ENCODE data around the gene CAMTA1.

CAMTA1 gene

DNA sequence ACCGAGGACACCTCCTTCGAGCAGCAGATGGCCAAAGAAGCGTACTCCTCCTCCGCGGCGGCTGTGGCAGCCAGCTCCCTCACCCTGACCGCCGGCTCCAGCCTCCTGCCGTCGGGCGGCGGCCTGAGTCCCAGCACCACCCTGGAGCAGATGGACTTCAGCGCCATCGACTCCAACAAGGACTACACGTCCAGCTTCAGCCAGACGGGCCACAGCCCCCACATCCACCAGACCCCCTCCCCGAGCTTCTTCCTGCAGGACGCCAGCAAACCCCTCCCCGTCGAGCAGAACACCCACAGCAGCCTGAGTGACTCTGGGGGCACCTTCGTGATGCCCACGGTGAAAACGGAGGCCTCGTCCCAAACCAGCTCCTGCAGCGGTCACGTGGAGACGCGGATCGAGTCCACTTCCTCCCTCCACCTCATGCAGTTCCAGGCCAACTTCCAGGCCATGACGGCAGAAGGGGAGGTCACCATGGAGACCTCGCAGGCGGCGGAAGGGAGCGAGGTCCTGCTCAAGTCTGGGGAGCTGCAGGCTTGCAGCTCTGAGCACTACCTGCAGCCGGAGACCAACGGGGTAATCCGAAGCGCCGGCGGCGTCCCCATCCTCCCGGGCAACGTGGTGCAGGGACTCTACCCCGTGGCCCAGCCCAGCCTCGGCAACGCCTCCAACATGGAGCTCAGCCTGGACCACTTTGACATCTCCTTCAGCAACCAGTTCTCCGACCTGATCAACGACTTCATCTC lies 879.1 kb downstream of the CAMTA1 start:
- DNase-seq = no peak

DNA sequence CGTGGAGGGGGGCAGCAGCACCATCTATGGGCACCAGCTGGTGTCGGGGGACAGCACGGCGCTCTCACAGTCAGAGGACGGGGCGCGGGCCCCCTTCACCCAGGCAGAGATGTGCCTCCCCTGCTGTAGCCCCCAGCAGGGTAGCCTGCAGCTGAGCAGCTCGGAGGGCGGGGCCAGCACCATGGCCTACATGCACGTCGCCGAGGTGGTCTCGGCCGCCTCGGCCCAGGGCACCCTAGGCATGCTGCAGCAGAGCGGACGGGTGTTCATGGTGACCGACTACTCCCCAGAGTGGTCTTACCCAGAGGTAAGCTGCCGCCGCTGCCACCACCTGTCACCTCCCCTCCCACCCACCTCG lies 879.6 kb downstream of the CAMTA1 start:
- DNase-seq = no peak

DNA sequence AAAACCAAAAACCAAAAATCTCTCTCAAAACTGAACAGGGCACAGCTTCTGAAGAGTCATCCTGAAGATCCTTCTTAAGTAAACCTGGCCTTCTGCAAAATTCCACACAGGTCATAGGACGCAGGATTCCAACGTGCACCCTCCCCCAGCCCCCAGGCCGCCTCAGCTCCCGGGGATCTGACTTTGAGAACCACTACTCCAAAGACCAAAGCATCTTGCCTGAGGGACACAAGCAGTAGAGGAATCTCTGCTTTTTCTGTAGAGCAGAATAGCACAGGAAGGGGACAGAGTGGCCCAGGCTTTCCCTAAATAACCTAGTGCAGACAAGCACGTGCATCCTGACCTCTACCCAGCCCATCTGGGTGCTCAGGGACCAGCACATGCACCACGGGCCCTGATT lies 881.0 kb downstream of the CAMTA1 start:
- no peak for DNase-seq

DNA sequence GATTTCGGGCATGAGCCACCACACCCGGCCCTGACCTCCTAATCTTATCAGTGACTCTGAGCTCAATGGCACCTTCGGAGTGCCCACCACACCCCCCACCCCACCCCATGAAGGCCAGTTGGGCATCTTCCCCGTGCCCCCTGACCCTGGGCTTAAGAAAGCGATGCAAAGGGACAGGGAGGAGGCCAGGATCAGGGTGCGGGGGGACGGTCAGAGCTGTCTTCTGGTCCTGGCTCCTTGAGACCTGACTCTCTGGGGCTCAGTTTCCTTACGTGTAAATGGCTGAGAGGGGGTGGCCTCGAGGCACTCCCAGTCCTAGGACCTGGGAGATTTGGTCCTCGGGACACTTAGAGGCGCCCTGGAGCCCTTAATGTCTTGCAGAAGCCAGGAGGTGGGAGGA lies 881.9 kb downstream of the CAMTA1 start:
- DNase-seq = no peak

DNA sequence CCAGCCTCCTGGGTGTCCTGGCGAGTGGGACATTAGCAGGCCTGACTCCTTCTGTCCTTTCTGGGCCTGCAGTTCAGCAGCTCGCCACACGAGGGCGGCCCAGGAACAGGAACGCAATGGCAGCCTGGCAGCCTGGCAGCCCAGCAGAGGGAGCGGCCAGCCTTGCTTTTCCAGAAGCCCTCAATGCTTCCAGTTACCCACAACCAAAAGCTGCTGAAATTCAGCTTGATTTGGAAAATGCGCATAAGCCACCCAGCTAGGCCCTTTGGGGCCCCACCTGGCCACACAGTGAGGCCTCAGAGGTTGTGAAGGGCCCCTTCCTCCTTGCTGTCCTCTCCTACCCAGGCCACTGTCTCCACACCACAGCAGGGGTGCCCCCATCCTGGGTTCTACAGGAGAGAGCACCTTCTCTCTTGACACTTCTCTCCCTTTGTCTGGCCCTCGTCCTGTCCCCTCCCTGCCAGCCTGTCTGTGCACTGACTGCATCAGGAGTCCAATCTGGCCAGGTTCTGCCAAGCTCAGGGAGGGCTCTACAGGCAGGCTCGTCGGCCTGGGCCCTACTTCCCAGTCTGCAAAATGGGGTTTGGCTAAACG lies 882.5 kb downstream of the CAMTA1 start:
- DNase-seq = no peak

DNA sequence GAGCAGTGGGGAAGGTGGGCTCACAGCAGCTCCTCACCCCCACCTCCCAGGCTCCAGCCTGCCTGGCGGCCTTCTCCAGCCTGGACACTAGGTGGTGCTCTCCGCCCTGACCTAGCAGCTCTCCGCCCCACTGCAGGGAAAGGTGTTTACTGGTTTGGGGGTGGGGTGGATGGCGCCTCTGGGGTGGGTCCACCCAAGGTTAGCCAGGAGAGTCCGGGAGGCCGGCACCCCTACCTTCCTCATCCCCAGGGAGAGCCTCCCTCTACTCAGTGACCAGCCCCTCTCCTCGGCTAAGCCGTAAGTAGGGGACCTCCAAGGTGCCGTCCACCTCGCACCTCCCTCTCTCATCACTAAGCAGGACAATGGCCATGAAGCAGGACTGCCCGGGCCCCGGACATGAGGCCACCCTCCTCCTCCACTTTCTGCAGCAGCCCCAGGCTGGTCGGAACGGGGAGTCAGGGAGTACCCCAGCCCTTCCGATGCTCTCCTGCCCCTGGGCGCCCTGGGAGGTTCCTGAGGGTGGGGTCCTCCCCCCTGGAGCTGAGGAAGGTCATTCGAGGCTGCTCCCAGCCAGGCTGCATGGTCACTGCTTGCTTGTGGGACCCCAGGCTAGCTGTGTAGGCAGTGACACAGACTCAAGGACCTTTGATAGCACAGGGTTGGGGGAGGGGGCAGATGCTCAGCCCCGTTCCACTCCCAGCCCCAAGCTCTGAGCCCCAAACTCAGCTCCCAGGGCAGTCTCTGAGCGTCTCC lies 884.5 kb downstream of the CAMTA1 start:
- DNase-seq = peak; percentile 30

DNA sequence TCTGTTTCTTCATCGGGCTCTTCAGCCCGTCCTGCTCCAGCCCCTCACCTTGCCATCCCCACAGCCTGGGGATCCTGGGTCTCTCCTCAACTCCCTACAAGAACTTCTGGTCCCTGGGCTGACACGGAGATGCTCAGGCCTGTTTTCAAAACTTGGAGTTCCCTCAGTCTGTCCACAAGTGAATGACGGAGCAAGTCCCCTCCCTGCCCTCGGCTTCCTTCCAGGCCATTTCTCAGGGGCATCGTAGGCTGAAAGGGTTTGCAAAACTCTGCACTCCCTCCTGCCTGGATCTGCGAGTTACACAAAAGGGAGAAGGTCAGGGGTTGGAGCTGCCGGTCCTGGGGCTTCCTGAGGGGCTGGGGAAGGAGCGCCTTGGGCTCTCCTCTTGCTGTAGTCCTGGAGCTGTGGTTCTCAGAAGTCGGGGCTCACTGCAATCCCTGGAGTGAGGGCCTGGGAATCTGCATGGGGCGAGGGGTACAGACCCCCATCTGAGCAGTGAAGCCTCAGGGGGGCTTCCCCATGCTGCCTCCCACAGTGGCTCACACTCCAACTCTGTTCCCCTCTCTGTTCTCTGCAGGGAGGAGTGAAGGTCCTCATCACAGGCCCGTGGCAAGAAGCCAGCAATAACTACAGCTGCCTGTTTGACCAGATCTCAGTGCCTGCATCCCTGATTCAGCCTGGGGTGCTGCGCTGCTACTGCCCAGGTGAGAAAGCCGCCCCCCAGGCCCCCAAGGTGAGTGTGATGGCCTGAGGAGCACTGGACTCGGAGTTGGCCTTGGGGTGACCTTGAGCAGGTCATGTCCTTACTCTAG lies 885.3 kb downstream of the CAMTA1 start:
- no peak for DNase-seq

DNA sequence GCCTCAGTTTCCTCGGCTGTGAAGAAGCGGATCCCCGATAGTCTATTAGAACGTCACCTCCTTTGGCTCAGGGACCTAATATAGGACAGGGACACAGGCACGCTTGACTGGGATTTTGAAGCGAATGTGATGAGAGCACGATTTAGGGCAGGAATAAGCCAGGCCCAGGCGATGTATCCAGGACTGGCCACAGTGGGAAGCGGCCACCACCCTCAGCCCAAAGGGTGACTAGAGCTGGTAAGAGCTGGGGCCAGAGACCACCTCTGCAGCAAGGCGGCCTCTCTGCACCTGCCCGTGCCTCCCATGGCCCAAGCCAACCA lies 885.9 kb downstream of the CAMTA1 start:
- no peak for DNase-seq

DNA sequence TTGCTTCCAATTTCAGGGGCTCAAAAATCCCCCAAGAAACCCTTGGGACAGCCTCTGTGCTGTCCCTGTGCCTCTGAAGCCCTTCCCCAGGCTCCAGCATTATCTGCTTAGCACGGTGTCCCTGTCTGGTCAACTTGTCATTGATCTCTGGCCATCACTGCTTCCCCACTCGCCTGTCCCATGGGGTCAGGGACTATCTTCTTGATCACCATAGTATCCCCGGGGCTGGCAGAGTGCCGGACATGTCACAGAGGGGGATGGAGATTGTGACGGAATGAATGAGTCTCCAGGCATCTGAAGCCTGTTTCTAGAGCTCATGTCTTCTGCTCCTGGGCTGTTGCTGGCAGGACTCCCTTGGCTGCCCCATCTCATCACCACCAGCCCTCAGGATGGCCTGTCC lies 886.4 kb downstream of the CAMTA1 start:
- no peak for DNase-seq

DNA sequence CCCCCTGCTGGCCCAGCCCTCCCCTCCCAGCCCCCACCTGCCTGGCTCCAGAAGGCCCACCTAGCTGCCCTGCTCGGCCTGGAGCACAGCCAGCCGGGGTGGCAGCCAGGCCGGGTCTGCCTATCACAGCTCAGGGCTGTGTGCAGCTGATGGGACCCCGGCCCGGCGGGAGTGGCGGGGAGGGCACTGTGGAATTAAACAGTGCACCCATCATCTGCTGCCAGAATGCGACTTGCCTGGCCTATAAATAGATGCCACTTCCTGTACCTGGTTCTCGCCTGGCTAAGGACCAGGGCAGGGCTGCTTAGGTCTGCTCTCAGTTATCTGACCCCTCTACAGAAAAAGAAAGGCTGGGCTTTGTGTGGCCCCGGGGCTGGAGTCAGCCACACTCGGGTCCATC lies 887.6 kb downstream of the CAMTA1 start:
- DNase-seq = no peak

DNA sequence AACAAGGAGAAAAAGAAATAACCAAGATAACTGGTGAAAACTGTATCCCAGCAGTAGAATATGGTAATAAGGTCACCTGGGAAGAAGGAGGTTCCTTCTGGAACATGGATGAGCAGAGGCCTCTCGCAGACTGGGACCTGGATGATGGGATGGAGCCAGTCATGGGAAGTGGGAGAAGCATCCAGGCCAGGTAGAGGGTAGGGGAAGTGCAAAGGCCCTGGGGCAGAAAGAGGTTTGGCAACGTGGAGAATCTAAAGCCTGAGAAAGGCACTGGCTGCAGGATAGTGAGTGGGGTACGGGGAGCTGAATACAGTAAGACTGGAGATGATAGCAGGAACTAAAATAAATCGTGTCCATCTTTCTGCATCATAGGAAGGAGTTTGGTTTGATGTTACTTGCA lies 889.7 kb downstream of the CAMTA1 start:
- DNase-seq = no peak

DNA sequence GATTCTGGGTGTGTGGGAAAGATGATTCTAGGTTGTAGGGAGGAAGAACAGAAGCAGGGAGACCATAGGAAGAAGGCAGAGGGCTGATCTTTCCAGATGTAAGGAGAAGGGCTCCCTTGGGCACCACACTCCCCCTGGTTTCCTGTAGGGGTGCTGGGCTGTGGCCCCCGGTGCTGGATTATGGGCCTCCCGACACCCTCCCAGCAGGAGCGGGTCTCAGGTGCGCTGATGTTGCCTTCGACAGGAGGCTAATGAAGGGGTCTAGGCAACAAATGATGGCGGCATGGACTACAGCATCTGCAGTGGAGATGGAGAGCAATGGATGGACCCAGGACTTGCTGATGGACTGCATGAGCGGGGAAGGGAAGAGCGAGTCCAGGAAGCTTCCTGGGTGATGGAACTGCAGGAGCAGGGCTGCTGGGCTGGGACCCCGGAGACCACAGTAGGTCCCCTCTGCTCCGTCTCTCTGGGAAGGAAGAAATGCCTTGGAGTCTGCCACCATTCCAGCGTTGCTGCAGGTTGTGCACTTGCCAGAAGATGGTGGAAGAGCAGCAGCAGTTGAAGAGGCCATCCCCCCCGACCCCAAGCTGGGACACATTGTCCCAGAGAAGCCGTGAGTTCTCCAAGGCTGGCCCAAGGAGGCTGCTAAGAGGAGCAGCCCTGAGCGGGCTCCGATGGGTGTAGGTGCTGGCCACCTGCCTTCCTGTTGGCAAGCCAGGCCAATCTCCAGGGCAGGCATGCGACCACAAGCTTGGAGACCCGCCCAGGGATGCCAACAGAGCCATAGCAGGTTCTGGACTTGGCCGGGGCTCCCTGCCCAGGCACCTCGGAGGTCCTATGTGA lies 890.4 kb downstream of the CAMTA1 start:
- DNase-seq = no peak

DNA sequence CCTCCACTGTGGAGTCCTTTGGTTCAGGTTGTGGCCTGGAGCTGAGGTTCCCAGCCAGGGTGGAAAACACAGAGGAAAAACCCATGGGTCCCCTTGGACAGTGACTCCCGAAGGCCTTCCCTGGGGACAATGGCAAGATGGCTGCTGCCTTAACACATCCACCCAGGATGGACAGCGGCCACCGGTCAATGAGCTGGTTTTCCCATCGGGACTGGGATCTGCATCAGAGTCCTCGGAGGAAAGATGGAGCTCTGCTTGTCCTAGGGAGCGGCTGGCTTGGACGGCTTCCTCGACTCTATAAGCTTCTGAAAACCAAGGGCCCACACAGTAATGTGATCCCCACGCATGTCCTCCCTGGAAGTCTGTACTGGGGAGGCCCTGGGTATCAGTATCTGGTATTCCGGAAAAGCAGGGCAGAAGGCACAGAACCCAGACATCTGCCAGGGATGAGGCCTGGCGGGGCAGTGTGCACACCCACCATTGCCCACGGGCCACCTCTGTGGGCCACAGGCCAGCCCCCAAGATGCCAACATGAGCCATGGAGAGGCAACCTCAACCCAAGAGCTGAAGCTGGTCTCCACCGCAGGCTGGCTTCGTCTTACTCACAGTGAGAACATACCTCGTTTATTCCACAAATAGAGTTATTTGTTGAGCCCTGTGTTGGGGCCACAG lies 891.2 kb downstream of the CAMTA1 start:
- no peak for DNase-seq

DNA sequence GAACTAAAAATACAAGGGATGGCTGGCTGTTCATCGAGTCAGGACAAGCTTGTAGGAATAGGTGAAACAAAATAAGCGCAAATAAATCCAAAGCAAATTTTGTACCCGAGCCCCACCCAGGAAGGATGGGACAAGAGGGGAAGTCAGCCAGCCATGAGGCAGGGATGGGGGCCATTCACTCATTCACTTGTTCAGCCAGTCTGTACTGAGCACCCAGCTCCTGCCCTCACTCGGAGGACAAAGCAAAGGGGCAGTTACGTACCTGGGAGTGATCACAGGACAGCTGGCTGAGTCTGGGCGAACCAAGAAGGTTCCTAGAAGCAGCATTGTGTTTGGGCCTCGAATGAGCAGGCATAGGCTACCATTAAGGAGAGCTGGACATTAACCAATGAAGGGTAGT lies 891.9 kb downstream of the CAMTA1 start:
- no peak for DNase-seq

DNA sequence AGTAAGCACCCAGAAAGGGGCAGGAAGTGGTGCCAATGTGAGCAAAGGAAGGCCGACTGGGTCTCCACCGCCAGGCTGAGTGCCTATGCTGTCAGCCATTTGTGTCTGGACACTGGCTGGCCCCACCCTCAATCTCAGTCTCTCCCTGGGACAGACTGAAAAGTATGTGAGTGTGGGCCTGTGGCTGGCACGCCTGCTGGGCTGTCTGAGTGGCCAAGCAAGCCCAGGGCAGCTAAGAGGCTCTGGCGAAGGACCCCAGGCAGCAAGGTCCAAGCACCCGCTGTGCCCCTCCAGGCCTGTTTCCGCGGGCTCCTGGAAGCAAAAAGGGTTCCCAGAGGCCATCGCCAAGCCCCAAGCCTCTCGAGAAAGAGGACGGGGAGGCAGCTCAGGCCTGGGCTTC lies 892.6 kb downstream of the CAMTA1 start:
- no peak for DNase-seq

DNA sequence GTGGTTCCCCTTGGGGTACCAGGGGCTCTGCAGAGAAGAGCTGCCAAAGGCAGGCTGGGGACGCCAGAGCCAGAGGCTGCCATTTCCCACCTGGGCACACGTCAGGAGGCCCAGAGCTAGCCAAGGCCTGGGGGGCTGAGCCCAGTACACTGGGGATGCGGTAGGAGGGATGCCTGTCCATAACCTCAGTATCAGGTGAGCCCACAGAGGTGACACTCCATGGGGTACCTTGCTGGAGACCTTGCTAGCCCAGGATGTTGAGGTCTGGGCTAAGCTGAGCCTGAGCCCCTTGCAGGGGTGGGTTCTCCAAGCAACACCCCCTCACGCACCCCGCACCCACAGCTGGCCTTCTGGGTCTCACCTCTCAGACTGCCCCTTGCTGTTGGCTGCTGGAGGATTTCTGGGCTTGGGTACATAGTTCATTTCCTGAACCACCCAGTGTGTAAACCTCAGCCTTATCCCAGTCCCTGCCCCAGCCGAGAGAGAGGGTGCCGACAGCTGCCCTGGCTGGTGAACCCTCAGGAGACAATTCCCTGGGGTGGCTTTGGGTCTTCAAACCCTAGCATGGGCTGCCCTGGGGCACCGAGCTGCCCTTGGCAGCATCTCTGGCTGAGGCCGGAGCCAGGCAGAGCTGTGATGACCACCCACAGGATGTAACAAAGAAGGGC lies 893.4 kb downstream of the CAMTA1 start:
- no peak for DNase-seq

DNA sequence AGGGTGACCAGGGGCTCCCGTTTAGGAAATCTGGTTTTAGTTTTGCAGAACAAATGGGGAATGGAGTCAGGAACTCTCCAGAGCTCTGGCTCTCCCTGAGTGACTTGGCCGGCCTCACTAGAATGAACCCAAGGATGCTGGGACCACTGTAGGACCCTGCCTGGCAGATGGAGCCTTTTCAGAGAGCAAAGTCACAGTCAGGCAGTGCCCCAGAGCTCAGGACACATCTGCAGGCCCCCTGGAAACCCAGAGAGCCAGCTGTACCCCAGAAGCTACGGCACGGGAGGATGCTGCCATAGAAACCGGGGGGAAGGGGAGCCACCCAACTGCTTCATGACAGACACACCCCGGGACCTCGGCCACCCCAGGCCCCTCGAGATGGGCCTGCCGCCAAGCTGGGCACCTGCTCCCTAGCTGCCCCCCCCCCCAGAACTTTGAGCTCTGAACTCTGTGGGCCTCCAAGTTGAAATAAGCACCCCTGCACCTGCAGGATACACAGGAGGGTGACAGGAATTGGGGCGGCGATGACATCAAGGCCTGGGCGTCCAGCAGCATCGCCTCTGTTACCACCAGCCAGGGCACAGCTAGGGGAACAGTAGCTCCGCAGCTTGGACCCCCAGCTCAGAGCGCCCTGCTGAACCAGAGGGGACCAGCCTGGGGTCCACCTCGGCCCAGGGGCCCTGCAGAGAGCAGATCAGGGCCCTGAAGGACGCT lies 894.1 kb downstream of the CAMTA1 start:
- DNase-seq = no peak

DNA sequence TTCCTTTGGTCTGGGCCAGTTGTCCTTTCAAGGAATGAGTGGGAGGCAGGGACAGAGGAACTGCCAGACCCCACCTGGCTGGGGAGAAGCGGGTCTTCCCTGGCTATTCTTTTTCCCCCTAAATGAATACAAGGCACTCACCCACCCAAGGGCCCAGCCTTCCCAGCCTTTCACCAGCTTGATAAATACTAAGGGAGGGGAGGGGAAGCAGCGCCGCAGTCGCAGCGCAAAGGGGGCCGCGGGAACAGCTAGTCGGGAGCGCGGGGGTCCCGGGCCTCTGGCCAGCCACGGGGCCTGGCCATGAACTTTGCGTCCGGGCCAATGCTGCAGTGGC lies 894.6 kb downstream of the CAMTA1 start:
- DNase-seq = no peak

DNA sequence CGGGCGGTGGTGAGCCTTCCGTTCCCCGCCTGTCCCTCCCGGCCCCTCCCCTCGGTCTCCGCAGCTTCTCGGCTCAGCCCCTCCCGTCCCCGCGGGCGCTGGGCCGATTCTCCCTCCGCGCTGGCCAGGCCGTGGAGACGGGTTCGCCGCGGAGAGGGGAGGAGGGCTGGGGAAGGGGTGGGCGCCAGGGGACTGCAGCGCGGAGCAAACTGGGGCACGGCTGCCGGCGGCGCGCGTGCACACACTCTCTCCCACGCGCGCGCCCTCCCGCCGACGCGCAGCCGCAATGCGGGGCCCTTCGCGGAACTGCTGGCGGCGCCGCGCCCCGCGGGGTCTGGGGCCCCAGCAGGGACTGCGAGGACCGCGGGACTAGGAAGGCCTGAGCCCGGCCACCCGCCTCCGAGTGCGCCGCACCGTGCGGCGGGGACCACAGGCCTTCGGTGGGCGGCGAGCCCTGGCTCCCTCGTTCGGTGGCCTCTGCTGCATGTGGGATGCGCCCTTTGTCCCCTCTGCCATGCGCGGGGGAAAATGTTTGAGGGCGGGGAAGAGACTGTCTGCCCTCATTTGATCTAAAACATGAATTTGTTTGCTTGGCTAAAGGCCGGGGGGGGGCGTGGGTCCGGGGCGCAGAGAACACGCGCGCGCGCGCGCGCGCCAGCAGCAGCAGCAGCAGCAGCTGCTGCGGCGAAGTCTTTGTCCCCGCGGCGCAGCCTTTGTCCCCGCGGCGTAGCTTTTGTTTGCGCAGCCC lies 895.1 kb downstream of the CAMTA1 start:
- no peak for DNase-seq

DNA sequence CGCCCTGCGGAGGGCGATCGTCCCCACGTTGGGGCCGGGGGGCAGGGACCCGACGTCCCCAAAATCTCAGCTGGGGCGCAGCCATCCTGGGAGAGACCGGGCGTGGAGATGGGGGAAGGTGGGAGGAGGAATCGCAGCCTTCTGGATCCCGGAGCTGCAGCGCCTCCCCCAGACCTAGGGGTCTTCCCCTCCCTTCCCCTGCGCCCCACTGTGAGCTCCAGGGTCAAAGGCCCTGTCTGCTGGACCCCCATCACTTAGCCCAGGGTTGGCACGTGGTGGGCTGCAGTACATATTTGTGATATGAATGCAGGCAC lies 895.7 kb downstream of the CAMTA1 start:
- DNase-seq = no peak

Data from SHP77 treated with DMSO at 0.1 percent for 48 hours (cell line).